Stimulated activated CD4-positive, alpha-beta T cell treated with anti-CD3 and anti-CD28 coated beads, Interleukin-12 subunit alpha, Interleukin-12 subunit beta, amount 100 ng/mL, for 4 hours (primary cell): Measurements from ENCODE around the gene LGR6.
"Not testable (repeated sequence)": the region's sequence is repeated elsewhere in the genome, so short reads cannot be mapped to it uniquely, and the experiment has no call there.

ENCODE experiments used
- DNase-seq: peaks from one replicate; pipeline ENCODE4 v3.0.0-alpha.2; 2020

LGR6 gene

DNA sequence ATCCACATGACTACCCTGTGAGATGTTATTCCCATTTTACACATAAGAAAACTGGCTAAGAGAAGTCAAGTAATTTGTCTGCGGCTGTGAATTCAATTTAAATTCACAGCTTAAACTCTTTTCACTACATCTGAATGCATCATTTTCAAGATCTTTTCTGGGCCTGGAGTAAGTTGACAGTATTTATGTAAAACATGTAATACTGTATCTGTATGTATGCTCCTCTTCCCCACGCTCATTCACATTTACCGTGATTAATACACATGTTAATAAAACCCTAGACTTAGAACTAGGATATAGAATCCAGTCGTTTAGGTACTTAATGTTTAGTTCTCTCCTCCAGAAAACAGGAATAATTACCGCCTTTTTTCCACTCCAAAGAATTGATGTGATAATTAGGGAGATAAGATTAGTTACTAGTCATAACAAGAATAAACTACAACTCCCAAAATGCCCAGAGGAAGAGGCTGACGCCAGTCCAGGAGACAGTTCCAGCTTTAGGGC, 154.5 kb downstream of the LGR6 start:
- DNase-seq = no peak

DNA sequence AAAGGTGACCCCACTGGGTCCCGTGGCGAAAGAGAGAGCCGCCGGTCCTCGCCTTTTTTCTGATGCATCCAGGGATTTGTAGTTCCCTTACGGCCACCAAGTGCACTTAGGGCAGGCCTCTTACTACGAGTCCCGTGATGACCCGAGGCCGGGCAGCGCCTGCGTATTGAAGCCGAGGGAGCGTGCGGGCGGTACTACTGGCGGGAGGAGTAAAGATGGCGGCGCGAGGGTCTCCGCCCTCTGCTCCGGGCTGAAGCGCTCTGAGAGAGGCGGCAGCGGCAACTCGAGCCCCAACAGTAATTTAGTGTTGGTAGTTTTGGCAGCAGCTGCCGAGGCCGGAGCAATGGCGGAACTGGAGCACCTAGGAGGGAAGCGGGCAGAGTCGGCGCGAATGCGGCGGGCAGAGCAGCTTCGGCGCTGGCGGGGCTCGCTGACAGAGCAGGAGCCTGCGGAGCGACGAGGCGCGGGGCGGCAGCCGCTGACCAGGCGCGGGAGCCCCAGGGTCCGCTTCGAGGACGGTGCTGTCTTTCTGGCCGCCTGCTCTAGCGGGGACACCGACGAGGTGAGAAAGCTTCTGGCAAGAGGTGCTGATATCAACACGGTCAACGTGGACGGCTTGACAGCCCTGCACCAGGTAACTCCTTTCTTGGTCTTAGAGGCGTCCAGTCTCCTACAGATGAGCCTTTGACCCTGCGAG, 155.1 kb downstream of the LGR6 start, which contains the start of gene PPP1R12B:
TSS of gene PPP1R12B (plus strand) at position 191 of the 697 bp plus-strand sequence. CDS start at position 344, 153 bp downstream.
- peak; percentile 91 for DNase-seq

DNA sequence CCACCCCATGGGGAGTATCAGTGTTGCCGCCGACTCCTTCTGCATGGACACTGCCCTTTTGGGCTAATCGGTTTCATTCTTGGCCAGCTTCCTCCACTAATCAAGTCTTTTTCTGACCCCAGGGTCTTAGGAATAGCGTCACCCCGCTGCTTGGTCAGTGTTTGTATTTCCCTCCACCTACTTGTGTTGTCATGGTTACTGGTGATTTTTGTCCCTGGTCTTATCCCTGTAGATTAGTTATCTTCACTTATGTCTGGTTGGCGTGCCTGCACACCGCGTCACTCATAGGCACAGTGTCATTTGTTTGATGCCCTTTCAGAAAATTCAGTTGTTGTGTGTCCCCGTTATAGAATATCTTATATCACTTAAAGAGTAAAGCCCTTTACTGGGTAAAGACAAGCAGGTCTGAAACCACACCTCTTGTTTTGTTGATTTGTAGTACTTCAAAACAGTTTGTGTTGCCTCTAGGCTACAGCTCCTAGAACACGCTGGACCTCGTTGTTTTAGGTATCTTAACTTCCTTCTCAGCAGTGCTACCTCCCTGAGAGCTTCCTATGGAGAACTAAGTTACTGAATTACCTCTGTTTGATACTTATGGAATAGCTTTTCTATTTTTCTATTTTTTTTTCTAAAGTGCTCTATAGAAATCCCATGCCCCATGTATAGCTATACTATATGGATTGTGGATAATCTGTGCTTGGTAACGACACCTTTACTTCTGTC, 155.8 kb downstream of the LGR6 start:
- DNase-seq = no peak

DNA sequence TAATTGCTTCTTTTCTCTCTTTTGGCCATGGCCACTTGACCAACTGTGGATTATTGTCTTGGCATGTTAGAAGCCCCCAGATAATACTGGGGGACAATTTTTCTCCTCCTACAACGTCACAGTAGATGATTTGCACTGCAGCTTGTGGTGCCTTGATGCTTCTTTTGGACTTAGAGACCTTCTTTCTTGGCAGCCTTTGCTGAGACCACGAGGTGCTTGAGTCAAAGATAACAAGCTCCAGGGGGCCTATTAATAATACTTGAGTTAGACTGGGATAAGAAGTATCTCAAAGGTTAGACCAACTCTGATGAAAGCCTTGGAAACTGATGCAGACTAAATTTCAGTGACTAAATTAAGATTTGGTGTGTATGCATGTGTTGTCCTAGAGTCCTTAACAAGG, 158.1 kb downstream of the LGR6 start:
- DNase-seq = no peak

DNA sequence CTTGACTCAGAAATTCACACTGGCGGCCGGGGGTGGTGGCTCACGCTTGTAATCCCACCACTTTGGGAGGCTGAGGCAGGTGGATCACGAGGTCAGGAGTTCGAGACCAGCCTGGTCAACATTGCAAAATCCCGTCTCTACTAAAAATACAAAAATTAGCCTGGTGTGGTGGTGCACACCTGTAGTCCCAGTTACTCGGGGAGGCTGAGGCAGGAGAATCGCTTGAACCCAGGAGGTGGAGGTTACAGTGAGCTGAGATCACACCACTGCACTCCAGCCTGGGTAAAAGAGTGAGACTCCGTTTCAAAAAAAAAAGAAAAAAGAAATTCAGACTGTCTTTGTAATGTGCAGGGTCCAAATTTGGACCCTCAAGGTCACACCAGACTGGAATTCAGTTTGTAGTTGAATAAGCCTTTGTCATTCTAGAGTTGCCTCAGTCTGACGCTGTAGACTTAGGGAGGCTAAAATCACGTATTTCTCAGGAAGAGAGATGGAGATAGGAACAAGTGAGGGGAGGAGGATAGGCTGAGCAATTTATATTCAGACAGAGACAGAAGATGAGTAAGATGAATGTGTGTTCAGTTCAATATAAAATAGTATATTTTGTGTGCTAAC, 159.1 kb downstream of the LGR6 start:
- not testable (repeated sequence) for DNase-seq

DNA sequence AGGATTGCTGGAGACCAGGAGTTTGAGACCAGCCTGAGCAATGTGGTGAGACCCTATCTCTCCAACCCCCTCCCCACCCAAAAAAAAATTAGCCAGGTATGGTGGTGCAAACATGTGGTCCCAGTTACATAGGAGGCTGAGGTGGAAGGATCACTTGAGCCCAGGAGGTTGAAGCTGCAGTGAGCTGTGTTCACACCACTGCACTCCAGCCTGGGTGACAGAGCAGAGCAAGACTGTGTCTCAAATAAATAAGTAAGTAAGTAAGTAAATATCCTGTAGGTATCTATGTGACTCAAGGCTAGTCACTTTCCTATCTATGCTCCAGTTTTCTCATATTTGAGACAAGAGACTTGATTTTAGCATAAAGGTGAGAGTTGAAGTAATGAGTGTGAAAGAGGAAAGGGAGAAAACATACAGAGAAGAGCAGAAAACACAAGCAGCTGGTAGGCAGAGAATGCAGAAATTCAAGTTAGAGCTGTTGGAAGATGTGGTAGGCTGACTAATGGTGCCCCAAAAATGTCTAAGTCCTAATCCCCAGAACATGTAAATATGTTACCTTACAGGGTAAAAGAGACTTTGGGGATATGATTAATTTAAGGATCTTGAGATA, 162.4 kb downstream of the LGR6 start:
- DNase-seq = no peak

DNA sequence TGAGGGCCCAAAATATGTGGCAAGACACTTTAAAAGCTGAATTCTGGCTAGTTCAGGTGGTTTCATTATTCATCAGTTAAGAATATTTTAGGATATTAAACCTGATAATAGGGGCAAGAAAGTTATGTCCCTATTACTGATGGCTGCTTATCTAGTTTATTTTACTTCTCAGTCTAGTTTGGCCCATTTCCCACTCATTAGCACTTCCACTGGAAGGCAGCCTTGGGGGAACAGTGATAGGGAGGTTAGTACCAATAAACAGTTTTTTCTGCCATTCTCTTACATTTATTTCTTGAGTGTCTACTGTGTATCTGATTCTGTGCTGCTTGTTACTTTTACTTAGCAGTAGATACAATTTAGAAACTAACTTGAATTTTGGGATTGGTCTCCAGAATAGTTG, 163.9 kb downstream of the LGR6 start:
- DNase-seq = no peak

DNA sequence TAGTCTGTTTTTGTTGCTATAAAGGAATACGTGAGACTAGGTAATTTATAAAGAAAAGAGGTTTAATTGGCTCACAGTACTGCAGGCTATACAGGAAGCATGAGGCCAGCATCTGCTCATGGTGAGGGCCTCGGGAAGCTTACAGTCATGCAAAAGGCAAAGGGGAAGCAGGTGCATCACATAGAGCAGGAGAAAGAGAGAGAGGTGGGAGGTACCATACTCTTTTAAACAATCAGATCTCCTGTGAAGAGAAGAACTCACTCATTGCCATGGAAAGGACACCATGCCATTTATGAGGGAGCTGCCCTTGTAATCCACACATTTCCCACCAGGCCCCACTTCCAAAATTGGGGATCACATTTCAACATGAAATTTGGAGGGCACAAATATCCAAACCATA, 167.6 kb downstream of the LGR6 start:
- DNase-seq = no peak

DNA sequence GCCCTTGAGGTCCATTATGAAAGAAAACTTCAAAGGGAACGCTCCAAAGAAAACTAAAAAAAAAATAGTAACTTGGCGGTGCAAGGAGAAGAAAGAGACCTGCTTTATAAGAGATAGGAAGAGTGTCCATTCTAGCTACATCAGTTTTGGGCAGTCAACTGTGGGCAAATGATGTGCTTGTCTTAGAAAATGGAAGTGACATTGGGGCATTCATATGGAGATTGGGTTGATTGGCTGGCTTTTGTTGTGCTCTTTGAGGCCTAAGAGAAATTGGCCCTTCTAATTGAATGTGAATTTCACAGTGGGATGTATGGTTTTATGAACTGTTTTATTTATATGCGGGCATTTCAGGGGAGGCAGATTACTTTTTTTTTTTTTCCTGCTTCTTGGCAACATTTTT, 168.1 kb downstream of the LGR6 start:
- DNase-seq = no peak

DNA sequence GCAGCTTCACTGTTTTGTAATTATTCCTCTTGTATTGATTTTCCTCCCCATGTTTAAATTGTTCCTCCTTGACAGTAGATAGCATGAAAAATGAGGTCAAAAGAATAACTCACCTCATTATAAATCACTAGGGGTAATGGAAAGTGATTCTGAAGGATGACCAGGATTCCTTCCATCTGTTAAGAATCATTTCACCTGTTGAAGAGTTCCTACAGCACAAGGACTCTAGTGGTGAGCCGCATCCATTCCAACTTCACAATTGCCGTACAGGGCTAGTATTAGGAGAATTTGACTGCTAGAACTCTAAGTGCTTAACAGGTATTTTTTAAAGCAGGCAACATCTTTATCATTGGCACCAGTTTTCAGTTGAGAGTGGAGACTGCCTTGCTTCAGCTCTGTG, 168.6 kb downstream of the LGR6 start:
- DNase-seq = no peak

DNA sequence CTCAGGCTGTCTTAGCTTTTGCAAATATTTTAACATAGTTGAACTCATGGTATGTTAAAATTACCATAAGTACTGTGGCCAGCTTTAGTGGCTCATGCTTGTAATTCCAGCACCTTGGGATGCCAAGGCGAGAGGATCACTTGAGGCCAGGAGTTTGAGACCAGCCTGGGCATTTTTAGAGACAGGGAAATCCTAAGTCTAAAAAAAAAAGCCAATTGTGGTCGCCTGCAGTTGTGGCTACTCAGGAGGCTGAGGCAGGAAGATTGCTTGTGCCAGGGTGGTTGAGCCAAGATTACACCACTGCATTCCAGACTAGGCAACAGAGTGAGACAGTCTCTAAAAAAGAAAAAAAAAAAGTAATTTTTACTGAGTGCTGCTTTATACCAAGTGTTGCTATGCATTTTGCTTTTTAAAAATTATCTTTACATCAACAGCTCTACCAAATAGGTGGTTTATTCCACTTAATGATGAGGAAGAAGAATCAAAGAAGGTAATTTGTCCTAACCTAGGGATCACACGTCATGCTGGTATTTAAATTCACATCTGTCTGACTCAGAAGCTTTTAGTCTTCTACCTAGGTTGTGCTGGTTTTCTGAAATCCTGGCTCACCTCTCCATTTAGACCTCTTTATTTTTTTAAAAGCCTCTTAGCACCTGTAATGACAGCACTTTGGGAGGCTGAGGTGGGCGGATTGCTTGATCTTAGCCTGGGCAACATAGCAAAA, 171.7 kb downstream of the LGR6 start:
- DNase-seq = no peak

DNA sequence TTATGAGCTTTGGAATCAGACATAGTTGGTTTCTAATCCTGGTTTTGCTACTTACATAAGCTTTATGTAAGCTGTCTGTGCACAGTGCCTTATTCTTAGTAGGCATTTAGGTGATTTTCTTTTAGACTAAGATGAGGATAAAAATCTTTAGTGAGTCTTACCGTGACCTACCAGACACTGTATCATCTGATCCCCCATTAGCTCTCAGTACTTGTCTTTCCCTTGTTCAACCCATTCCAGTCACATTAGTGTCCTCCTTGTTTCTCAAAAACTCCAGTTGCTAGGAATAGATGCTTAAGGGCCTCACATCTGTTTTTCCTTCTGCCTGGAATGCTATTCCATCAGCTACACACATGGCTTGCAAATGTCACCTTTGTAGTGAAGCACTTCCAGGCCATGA, 173.7 kb downstream of the LGR6 start:
- no peak for DNase-seq
